ENCODE data around the gene PDE4A. TPM values are rescaled to one million over a fixed set of nuclear protein-coding genes. Genes with fewer than 3 reads are reported as not detected.
A peak's percentile ranks its signal among the peaks of the same experiment; 100 is the strongest.
"Not testable (repeated sequence)": the region's sequence is repeated elsewhere in the genome, so short reads cannot be mapped to it uniquely, and the experiment has no call there.

PDE4A gene
- total and polyA plus RNA-seq, 3 donors from 2014 or later: 20.1 to 35.4 (median 35.0) TPM

GRCh38 chr19:10395436-10395835 lies 24.9 kb upstream of the PDE4A start:
- TF ChIP-seq POLR2A (IDR thresholded peaks at IDR 0.05): no peak
- no peak for TF ChIP-seq CTCF (IDR thresholded peaks at IDR 0.05)
- WGBS, 2 donors: 76 to 81% methylated on average over 23 to 26 of the region's 26 CpGs
- Histone ChIP-seq H3K36me3 (ENCODE audit: low read depth, missing control alignments) (no peaks in the 10 kb centered on the region), H3K4me1 (no peaks in the 10 kb centered on the region), H3K4me3 (peak overlapping the region in 1 of 2 donors; percentile 23), H3K27ac (no peak overlapping the region), H3K27me3 (no peaks in the 10 kb centered on the region), H3K9me3 (no peaks in the 10 kb centered on the region)
- intact Hi-C loops (cut with DNase I; ENCODE audit: low total_unique reads): no loop called here
- DNase-seq: no peak

GRCh38 chr19:10395917-10396316 lies 24.4 kb upstream of the PDE4A start:
- Histone ChIP-seq H3K36me3 (ENCODE audit: low read depth, missing control alignments) (no peaks in the 10 kb centered on the region), H3K4me3 (peak overlapping the region in 1 of 2 donors; percentile 23), H3K27ac (no peak overlapping the region), H3K27me3 (no peaks in the 10 kb centered on the region), H3K9me3 (no peaks in the 10 kb centered on the region), H3K4me1 (peaks cover 2% of the 10 kb centered on the region)
- DNase-seq: no peak
- intact Hi-C loops (cut with DNase I; ENCODE audit: low total_unique reads): no loop called here
- TF ChIP-seq POLR2A (IDR thresholded peaks at IDR 0.05): no peak
- TF ChIP-seq CTCF (IDR thresholded peaks at IDR 0.05): no peak
- WGBS, 2 donors: 63 to 67% methylated on average over 24 of the region's 24 CpGs

- intact Hi-C loops (cut with DNase I; ENCODE audit: low total_unique reads): no loop called here
- WGBS, 2 donors: 81 to 87% methylated on average over 6 to 9 of the region's 9 CpGs
- H3K36me3 ChIP-seq (ENCODE audit: low read depth, missing control alignments): no peaks in the 10 kb centered on the region
- H3K4me3 ChIP-seq: no peak overlapping the region
- peaks cover 16% of the 10 kb centered on the region for H3K4me1 ChIP-seq
- no peaks in the 10 kb centered on the region for H3K27me3 ChIP-seq
- H3K27ac ChIP-seq: no peak overlapping the region
- DNase-seq: no peak
- no peaks in the 10 kb centered on the region for H3K9me3 ChIP-seq
- TF ChIP-seq POLR2A (IDR thresholded peaks at IDR 0.05) (no peak), CTCF (IDR thresholded peaks at IDR 0.05) (no peak)
Observed at GRCh38 chr19:10398819-10399218, 21.5 kb upstream of the PDE4A start.

- not testable (repeated sequence) for H3K27me3 ChIP-seq
- peaks cover 18% of the 10 kb centered on the region for H3K4me1 ChIP-seq
Observed at GRCh38 chr19:10399340-10399739, 21.0 kb upstream of the PDE4A start.

GRCh38 chr19:10399878-10400277 lies 20.5 kb upstream of the PDE4A start:
- no peaks in the 10 kb centered on the region for H3K9me3 ChIP-seq
- H3K36me3 ChIP-seq (ENCODE audit: low read depth, missing control alignments): no peaks in the 10 kb centered on the region
- WGBS, 2 donors: 78 to 86% methylated on average over 5 to 8 of the region's 8 CpGs
- H3K4me3 ChIP-seq: no peak overlapping the region
- TF ChIP-seq CTCF (IDR thresholded peaks at IDR 0.05) (no peak), POLR2A (IDR thresholded peaks at IDR 0.05) (no peak)
- H3K27ac ChIP-seq: no peak overlapping the region
- DNase-seq: no peak
- H3K4me1 ChIP-seq: peaks cover 23% of the 10 kb centered on the region
- intact Hi-C loops (cut with DNase I; ENCODE audit: low total_unique reads): no loop called here
- H3K27me3 ChIP-seq: no peaks in the 10 kb centered on the region

More at GRCh38 chr19:10399340-10399739, 21.0 kb upstream of the PDE4A start:
- H3K36me3 ChIP-seq (ENCODE audit: low read depth, missing control alignments); intact Hi-C loops (cut with DNase I; ENCODE audit: low total_unique reads); H3K4me3 ChIP-seq; H3K27ac ChIP-seq; DNase-seq; H3K9me3 ChIP-seq: not testable (repeated sequence)
- WGBS, 2 donors: 93 to 95% methylated on average over 8 of the region's 8 CpGs

Measured in testis (tissue), 3 donors.